Measurements from ENCODE around the gene MRPL19.

- TF ChIP-seq CTCF (IDR thresholded peaks at IDR 0.05), result no peak
- TF ChIP-seq POLR2A (IDR thresholded peaks at IDR 0.05), result no peak
Measured at GRCh38 chr2:75720525-75720924, 73.9 kb downstream of the MRPL19 start.

All from ovary (tissue), 3 donors.